ENCODE measurements around the gene PNISR. TPM values are rescaled to one million over a fixed set of nuclear protein-coding genes. Genes with fewer than 3 reads are reported as not detected.

The PNISR gene
- total and polyA plus RNA-seq, 2 experiments from 2014 or later: 135 to 270 TPM

DNA sequence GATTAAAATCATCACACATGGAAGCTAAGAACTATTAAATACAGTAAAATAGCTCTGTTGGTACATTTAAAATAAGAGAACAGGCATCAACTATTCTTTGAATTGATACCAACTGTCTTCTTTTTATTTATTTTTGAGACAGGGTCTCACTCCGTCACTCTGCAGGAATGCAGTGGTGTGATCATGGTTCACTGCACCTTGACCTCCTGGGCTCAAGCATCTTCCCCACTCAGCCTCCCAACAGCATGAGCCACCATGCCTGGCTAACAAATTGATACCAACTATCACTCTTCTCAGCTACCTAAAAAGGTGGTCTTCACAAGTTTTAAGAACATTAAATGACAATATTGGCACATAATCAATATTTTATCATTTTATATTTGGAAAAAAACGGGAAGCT is 7.8 kb upstream of the PNISR start (continued):
- TF ChIP-seq, protein P1, sequence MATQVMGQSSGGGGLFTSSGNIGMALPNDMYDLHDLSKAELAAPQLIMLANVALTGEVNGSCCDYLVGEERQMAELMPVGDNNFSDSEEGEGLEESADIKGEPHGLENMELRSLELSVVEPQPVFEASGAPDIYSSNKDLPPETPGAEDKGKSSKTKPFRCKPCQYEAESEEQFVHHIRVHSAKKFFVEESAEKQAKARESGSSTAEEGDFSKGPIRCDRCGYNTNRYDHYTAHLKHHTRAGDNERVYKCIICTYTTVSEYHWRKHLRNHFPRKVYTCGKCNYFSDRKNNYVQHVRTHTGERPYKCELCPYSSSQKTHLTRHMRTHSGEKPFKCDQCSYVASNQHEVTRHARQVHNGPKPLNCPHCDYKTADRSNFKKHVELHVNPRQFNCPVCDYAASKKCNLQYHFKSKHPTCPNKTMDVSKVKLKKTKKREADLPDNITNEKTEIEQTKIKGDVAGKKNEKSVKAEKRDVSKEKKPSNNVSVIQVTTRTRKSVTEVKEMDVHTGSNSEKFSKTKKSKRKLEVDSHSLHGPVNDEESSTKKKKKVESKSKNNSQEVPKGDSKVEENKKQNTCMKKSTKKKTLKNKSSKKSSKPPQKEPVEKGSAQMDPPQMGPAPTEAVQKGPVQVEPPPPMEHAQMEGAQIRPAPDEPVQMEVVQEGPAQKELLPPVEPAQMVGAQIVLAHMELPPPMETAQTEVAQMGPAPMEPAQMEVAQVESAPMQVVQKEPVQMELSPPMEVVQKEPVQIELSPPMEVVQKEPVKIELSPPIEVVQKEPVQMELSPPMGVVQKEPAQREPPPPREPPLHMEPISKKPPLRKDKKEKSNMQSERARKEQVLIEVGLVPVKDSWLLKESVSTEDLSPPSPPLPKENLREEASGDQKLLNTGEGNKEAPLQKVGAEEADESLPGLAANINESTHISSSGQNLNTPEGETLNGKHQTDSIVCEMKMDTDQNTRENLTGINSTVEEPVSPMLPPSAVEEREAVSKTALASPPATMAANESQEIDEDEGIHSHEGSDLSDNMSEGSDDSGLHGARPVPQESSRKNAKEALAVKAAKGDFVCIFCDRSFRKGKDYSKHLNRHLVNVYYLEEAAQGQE (IDR thresholded peaks at IDR 0.05; ENCODE audit: unreplicated experiment): no peak
- TF ChIP-seq STAT1 (IDR thresholded peaks at IDR 0.05; ENCODE audit: unreplicated experiment) (no peak), JUNB (IDR thresholded peaks at IDR 0.05; ENCODE audit: unreplicated experiment) (no peak)

DNA sequence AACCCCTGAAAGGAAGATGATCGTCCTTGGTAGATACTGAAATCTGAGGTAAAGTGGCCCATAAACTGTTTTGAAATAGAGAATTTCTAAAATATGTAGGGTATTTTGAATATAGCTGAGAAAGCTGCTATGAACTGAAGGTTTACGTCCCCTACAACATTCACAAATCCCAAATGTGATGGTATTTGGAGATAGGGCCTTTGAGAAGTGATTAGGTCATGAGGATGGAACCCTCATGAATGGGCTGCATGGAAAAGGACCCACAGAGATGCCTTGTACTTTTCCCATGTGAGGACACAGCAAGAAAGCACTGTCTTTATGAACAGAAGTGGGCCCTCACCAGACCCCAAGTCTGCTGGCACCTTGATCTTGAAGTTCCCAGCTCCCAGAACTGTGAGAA is 6.8 kb upstream of the PNISR start:
- Mint-ChIP-seq H3K36me3 (ENCODE audit: low read depth) (peaks cover 22% of the 10 kb centered on the region; the same call in 2 of the 3 replicates), H3K9me3 (no peaks in the 10 kb centered on the region), H3K27me3 (ENCODE audit: insufficient read depth, low read depth, poor library complexity) (no peaks in the 10 kb centered on the region), H3K27ac (no peak overlapping the region), H3K4me3 (no peak overlapping the region), H3K4me1 (peaks cover 24% of the 10 kb centered on the region)
- no peaks in the 10 kb centered on the region for H3F3A ChIP-seq (replicated peaks; ENCODE audit: low read depth)
- H3K4me1 ChIP-seq (ENCODE audit: insufficient read depth): peaks cover 14% of the 10 kb centered on the region
- H4K20me1 ChIP-seq (replicated peaks; ENCODE audit: insufficient read depth): no peaks in the 10 kb centered on the region
- no peak for DNase-seq (ENCODE audit: low spot score)
- no peak overlapping the region for H3K4me3 ChIP-seq
- no peak for ATAC-seq
- no peak for TF ChIP-seq ZNF331 (CRISPR knock-in tag; IDR thresholded peaks at IDR 0.05; ENCODE audit: low read depth)
- H2AFZ ChIP-seq: no peak overlapping the region
- no peak overlapping the region for H3K4me2 ChIP-seq
- H3K27ac ChIP-seq (ENCODE audit: low read depth): no peak overlapping the region
- no peaks in the 10 kb centered on the region for H3K36me3 ChIP-seq (ENCODE audit: insufficient read depth)
- peaks cover 15% of the 10 kb centered on the region for H3K79me2 ChIP-seq (replicated peaks; ENCODE audit: insufficient read depth)
- 0 out of 2 replicates have a peak, but pooled peaks cover 4% of the 10 kb centered on the region for H3K9me2 ChIP-seq (ENCODE audit: insufficient read depth)
- H3K27me3 ChIP-seq (ENCODE audit: insufficient read depth): no peaks in the 10 kb centered on the region

- Histone ChIP-seq H2AFZ (no peak overlapping the region), H3K27me3 (ENCODE audit: insufficient read depth) (no peaks in the 10 kb centered on the region), H3K79me2 (replicated peaks; ENCODE audit: insufficient read depth) (peaks cover 37% of the 10 kb centered on the region), H3K9me2 (ENCODE audit: insufficient read depth) (0 out of 2 replicates have a peak, but pooled peaks cover 4% of the 10 kb centered on the region), H4K20me1 (replicated peaks; ENCODE audit: insufficient read depth) (peaks cover 15% of the 10 kb centered on the region), H3F3A (replicated peaks; ENCODE audit: low read depth) (no peaks in the 10 kb centered on the region), H3K4me2 (no peak overlapping the region), H3K4me1 (ENCODE audit: insufficient read depth) (peaks cover 32% of the 10 kb centered on the region), H3K4me3 (no peak overlapping the region), H3K27ac (ENCODE audit: low read depth) (no peak overlapping the region), H3K36me3 (ENCODE audit: insufficient read depth) (no peaks in the 10 kb centered on the region)
- peak overlapping the region; percentile 96; the same call in 2 of the 3 replicates for H3K4me3 Mint-ChIP-seq
- H3K27ac Mint-ChIP-seq: no peak overlapping the region
- H3K36me3 Mint-ChIP-seq (ENCODE audit: low read depth): peaks cover 25% of the 10 kb centered on the region; the same call in 2 of the 3 replicates
- peaks cover 48% of the 10 kb centered on the region for H3K4me1 Mint-ChIP-seq
- no peaks in the 10 kb centered on the region for H3K9me3 Mint-ChIP-seq
- no peak for ATAC-seq
- H3K27me3 Mint-ChIP-seq (ENCODE audit: insufficient read depth, low read depth, poor library complexity): peaks cover 10% of the 10 kb centered on the region
- DNase-seq (ENCODE audit: low spot score): no peak
- TF ChIP-seq EZH2 (IDR thresholded peaks at IDR 0.05; ENCODE audit: low read depth, unreplicated experiment) (no peak), ZNF114 (CRISPR knock-in tag; IDR thresholded peaks at IDR 0.05) (no peak), STAT1 (IDR thresholded peaks at IDR 0.05; ENCODE audit: unreplicated experiment) (no peak), CTCF (conservative IDR thresholded peaks at IDR 0.05; ENCODE audit: low read depth in 2 of 2) (no peak), POLR2AphosphoS5 (IDR thresholded peaks at IDR 0.05; ENCODE audit: low read depth) (no peak), JUNB (IDR thresholded peaks at IDR 0.05; ENCODE audit: unreplicated experiment) (no peak), EZH2phosphoT487 (IDR thresholded peaks at IDR 0.05; ENCODE audit: unreplicated experiment) (no peak), CREB1 (CRISPR knock-in tag; IDR thresholded peaks at IDR 0.05; ENCODE audit: low read depth) (no peak), ZNF331 (CRISPR knock-in tag; IDR thresholded peaks at IDR 0.05; ENCODE audit: low read depth) (no peak)
- TF ChIP-seq, protein P1 (IDR thresholded peaks at IDR 0.05; ENCODE audit: unreplicated experiment): no peak
- TF ChIP-seq, protein P2, sequence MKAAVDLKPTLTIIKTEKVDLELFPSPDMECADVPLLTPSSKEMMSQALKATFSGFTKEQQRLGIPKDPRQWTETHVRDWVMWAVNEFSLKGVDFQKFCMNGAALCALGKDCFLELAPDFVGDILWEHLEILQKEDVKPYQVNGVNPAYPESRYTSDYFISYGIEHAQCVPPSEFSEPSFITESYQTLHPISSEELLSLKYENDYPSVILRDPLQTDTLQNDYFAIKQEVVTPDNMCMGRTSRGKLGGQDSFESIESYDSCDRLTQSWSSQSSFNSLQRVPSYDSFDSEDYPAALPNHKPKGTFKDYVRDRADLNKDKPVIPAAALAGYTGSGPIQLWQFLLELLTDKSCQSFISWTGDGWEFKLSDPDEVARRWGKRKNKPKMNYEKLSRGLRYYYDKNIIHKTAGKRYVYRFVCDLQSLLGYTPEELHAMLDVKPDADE (IDR thresholded peaks at IDR 0.05): no peak
Measured at GRCh38 chr6:99427988-99428387, 2.9 kb upstream of the PNISR start.
